PC-9 (cell line): ENCODE measurements around the gene MAPRE3.

ENCODE experiments used
- CTCF ChIP-seq: fragments of 200-600 bp; sonication (generic); conservative IDR thresholded peaks from 2 replicates; pipeline ENCODE4 v1.6.1; 2017; ENCODE audit warnings: mixed run types, antibody characterized with exemption, mild to moderate bottlenecking, moderate library complexity
- EZH2 ChIP-seq: fragments of 200-600 bp; sonication (generic); IDR thresholded peaks from 2 replicates; pipeline ENCODE4 v1.8.0; 2017; ENCODE audit warnings: antibody characterized with exemption, low read depth

GRCh38 chr2:27071990-27072830 lies 101.8 kb downstream of the MAPRE3 start:
- TF ChIP-seq CTCF (no peak), EZH2 (no peak)
